ENCODE data around the gene BSN. TPM values are rescaled to one million over a fixed set of nuclear protein-coding genes. Genes with fewer than 3 reads are reported as not detected.
A peak's percentile ranks its signal among the peaks of the same experiment; 100 is the strongest.

BSN gene
- total RNA-seq, 2 experiments from 2014 or later, result 0.03 to 0.27 TPM

- no peak for DNase-seq (ENCODE audit: low spot score)
- H3K4me1 ChIP-seq (ENCODE audit: insufficient read depth, low read length, poor library complexity, severe bottlenecking), result peaks cover 9% of the 10 kb centered on the region
- no peaks in the 10 kb centered on the region for H4K20me1 ChIP-seq (ENCODE audit: insufficient read depth, low read length)
- no peaks in the 10 kb centered on the region for H3K9me2 ChIP-seq (ENCODE audit: insufficient read depth, low read length)
- H3K4me3 ChIP-seq (ENCODE audit: low read depth, low read length, poor library complexity, severe bottlenecking), result no peak overlapping the region
- BruUV-seq (replicated peaks), result no TSS peak
- POLR2A ChIA-PET, result no interaction called here
- H3K79me2 ChIP-seq (ENCODE audit: insufficient read depth, low read depth, low read length), result no peaks in the 10 kb centered on the region
- CTCF ChIA-PET (ENCODE audit: unreplicated experiment), result no interaction called here
- no peaks in the 10 kb centered on the region for H3K9me3 ChIP-seq (ENCODE audit: low read length)
- intact Hi-C loops (cut with micrococcal nuclease; ENCODE audit: unreplicated experiment), result no loop called here
- H3K4me2 ChIP-seq (ENCODE audit: low read length), result no peak overlapping the region
- no peak overlapping the region for H2AFZ ChIP-seq (ENCODE audit: low read length)
- H3K36me3 ChIP-seq (ENCODE audit: insufficient read depth, low read length), result peaks cover 23% of the 10 kb centered on the region
- no peak overlapping the region for H3K27ac ChIP-seq (ENCODE audit: low read depth, low read length, poor library complexity, severe bottlenecking)
- no peak for TF ChIP-seq EZH2phosphoT487 (IDR thresholded peaks at IDR 0.05; ENCODE audit: borderline replicate concordance, low read depth, low read length)
- no peak for TF ChIP-seq CTCF (conservative IDR thresholded peaks at IDR 0.05; ENCODE audit: low read length)
Measured at GRCh38 chr3:49533031-49533430, 21.2 kb upstream of the BSN start.

GRCh38 chr3:49533786-49534519 lies 20.3 kb upstream of the BSN start:
- intact Hi-C loops (cut with micrococcal nuclease; ENCODE audit: unreplicated experiment), result no loop called here
- no peak for DNase-seq (ENCODE audit: low spot score)
- H3K4me3 ChIP-seq (ENCODE audit: low read depth, low read length, poor library complexity, severe bottlenecking), result no peak overlapping the region
- CTCF ChIA-PET (ENCODE audit: unreplicated experiment), result no interaction called here
- no peaks in the 10 kb centered on the region for H3K9me2 ChIP-seq (ENCODE audit: insufficient read depth, low read length)
- TF ChIP-seq CTCF (conservative IDR thresholded peaks at IDR 0.05; ENCODE audit: low read length) (no peak), EZH2phosphoT487 (IDR thresholded peaks at IDR 0.05; ENCODE audit: borderline replicate concordance, low read depth, low read length) (no peak)
- peaks cover 23% of the 10 kb centered on the region for H3K36me3 ChIP-seq (ENCODE audit: insufficient read depth, low read length)
- H3K27ac ChIP-seq (ENCODE audit: low read depth, low read length, poor library complexity, severe bottlenecking), result no peak overlapping the region
- H3K4me1 ChIP-seq (ENCODE audit: insufficient read depth, low read length, poor library complexity, severe bottlenecking), result peaks cover 9% of the 10 kb centered on the region
- no peak overlapping the region for H2AFZ ChIP-seq (ENCODE audit: low read length)
- POLR2A ChIA-PET, result interaction anchor here (1.0 kb wide), 1 partner anchor 11 kb away, joined by 3 read pairs; no protein-coding TSS in a partner anchor
- BruUV-seq (replicated peaks), result TSS peak; percentile 53
- no peak overlapping the region for H3K4me2 ChIP-seq (ENCODE audit: low read length)
- H4K20me1 ChIP-seq (ENCODE audit: insufficient read depth, low read length), result no peaks in the 10 kb centered on the region
- H3K79me2 ChIP-seq (ENCODE audit: insufficient read depth, low read depth, low read length), result no peaks in the 10 kb centered on the region
- no peaks in the 10 kb centered on the region for H3K9me3 ChIP-seq (ENCODE audit: low read length)

Measured in OCI-LY7 (cell line).